A549 (cell line): Measurements from ENCODE around the gene MOCS1. TPM values are rescaled to one million over a fixed set of nuclear protein-coding genes. Genes with fewer than 3 reads are reported as not detected.

Experiments used
- ATAC-seq, 2 experiments: fragments of 200-7000 bp in 1 of 2; fragments of >200 bp in 1 of 2; cut with Nextera tagmentation in 1 of 2; cut with Tn5 transposase in 1 of 2; 3 replicates each; pipeline versions ENCODE4 v1.8.0 to v1.9.1; 2018 to 2020; ENCODE audit warnings: mild to moderate bottlenecking in 1 of 2, moderate library complexity in 1 of 2
- CTCF ChIA-PET: fragments of 300-600 bp; sonication (Branson Sonifier 250); formaldehyde crosslinking; extraction: SDS; loops from one replicate; lab custom pipeline; 2021; ENCODE audit warnings: antibody characterized with exemption, inconsistent platforms; lab: Yijun Ruan, JAX
- POLR2A ChIA-PET: fragments of 350-600 bp; formaldehyde crosslinking; extraction: SDS; loops from one replicate; lab custom pipeline; 2021; ENCODE audit warnings: antibody characterized with exemption, inconsistent platforms; lab: Yijun Ruan, JAX
- DNase-seq, 2 experiments: peaks; one replicate each; pipeline versions ENCODE4 v3.0.0 to v3.0.0-alpha.2; 2011 to 2016; ENCODE audit warnings: low read depth in 1 of 2, low spot score in 1 of 2
- FAIRE-seq: peaks from 2 replicates; lab custom pipeline; 2011; peaks lifted over from hg19 to GRCh38; lab: Jason Lieb, UNC
- H3K27ac ChIP-seq, 2 experiments: fragments of >200 bp; sonication (Bioruptor Twin); formaldehyde crosslinking; 3 replicates each; pipeline ENCODE4 v1.5.1; 2016 to 2017
- H3K4me1 ChIP-seq: fragments of >200 bp; sonication (Bioruptor Twin); formaldehyde crosslinking; 3 replicates; pipeline ENCODE4 v1.6.1; 2016
- H3K4me2 ChIP-seq: fragments of >200 bp; sonication (Bioruptor Twin); formaldehyde crosslinking; 3 replicates; pipeline ENCODE4 v1.6.1; 2016
- H3K4me3 ChIP-seq: fragments of >200 bp; sonication (Bioruptor Twin); formaldehyde crosslinking; 3 replicates; pipeline ENCODE4 v1.5.1; 2016
- H3K9me3 ChIP-seq: fragments of >200 bp; sonication (Bioruptor Twin); formaldehyde crosslinking; 3 replicates; pipeline ENCODE4 v1.6.1; 2016
- BHLHE40 ChIP-seq: IDR thresholded peaks from 2 replicates; pipeline ENCODE4 v1.6.1; 2012; ENCODE audit warnings: low read depth, low read length, inconsistent platforms
- CEBPB ChIP-seq, 2 experiments: fragments of >200 bp in 1 of 2; sonication (Bioruptor Twin) in 1 of 2; formaldehyde crosslinking in 1 of 2; IDR thresholded peaks; 2 replicates each; pipeline ENCODE4 v1.6.1; 2012 to 2016
- CHD4 ChIP-seq: fragments of 200-600 bp; sonication (generic); IDR thresholded peaks from 2 replicates; pipeline ENCODE4 v1.6.1; 2016; ENCODE audit warnings: antibody characterized with exemption, mild to moderate bottlenecking, borderline replicate concordance
- CTCF ChIP-seq: fragments of >200 bp; sonication (Bioruptor Twin); formaldehyde crosslinking; IDR thresholded peaks from 3 replicates; pipeline ENCODE4 v1.5.1; 2016
- ESRRA ChIP-seq: fragments of 150-350 bp; IDR thresholded peaks from 2 replicates; pipeline ENCODE4 v1.6.1; 2014; ENCODE audit warnings: mild to moderate bottlenecking, low read length, borderline replicate concordance
- FOSL2 ChIP-seq, 2 experiments: fragments of 450-650 bp in 1 of 2; fragments of >200 bp in 1 of 2; sonication (Bioruptor Twin) in 1 of 2; formaldehyde crosslinking; IDR thresholded peaks; 2 replicates each; pipeline versions ENCODE4 v1.5.0 to v1.6.1; 2016 to 2020; ENCODE audit warnings: mild to moderate bottlenecking in 1 of 2, moderate library complexity in 1 of 2
- HDAC2 ChIP-seq: fragments of 200-600 bp; sonication (generic); IDR thresholded peaks from 2 replicates; pipeline ENCODE4 v1.6.1; 2016
- HOXA7 ChIP-seq: fragments of 250-450 bp; sonication (Bioruptor Pico); IDR thresholded peaks from 2 replicates; pipeline ENCODE4 v1.5.0; 2020; ENCODE audit warnings: mild to moderate bottlenecking, moderate library complexity
- HOXB13 ChIP-seq: fragments of 250-450 bp; sonication (Bioruptor Pico); IDR thresholded peaks from 2 replicates; pipeline ENCODE4 v1.5.0; 2020; ENCODE audit warnings: low read depth, mild to moderate bottlenecking, moderate library complexity
- JUN ChIP-seq, 2 experiments: fragments of >200 bp; sonication (Bioruptor Twin); formaldehyde crosslinking; IDR thresholded peaks; 2 replicates in 1 of 2; 3 replicates in 1 of 2; pipeline ENCODE4 v1.6.1; 2016 to 2017
- JUNB ChIP-seq: fragments of >200 bp; sonication (Bioruptor Twin); formaldehyde crosslinking; IDR thresholded peaks from 2 replicates; pipeline ENCODE4 v1.6.1; 2016
- KDM5A ChIP-seq: fragments of 200-600 bp; sonication (generic); IDR thresholded peaks from 2 replicates; pipeline ENCODE4 v1.6.1; 2016; ENCODE audit warnings: antibody characterized with exemption, mild to moderate bottlenecking
- MAX ChIP-seq: IDR thresholded peaks from 2 replicates; pipeline ENCODE4 v1.6.1; 2012
- MAZ ChIP-seq: fragments of 150-350 bp; IDR thresholded peaks from 2 replicates; pipeline ENCODE4 v1.6.1; 2014; ENCODE audit warnings: antibody characterized with exemption, low read depth, low read length, borderline replicate concordance
- NPAS2 ChIP-seq: fragments of 250-450 bp; sonication (Bioruptor Pico); IDR thresholded peaks from 2 replicates; pipeline ENCODE4 v1.8.0; 2022; ENCODE audit warnings: mild to moderate bottlenecking, moderate library complexity, borderline replicate concordance
- POLR2A ChIP-seq: IDR thresholded peaks from 2 replicates; pipeline ENCODE4 v1.6.1; 2012; ENCODE audit warnings: mild to moderate bottlenecking, low read length
- RCOR1 ChIP-seq: fragments of 150-350 bp; IDR thresholded peaks from 2 replicates; pipeline ENCODE4 v1.6.1; 2014; ENCODE audit warnings: antibody characterized with exemption, low read length, low read depth
- REST ChIP-seq: fragments of 200-600 bp; sonication (generic); IDR thresholded peaks from 2 replicates; pipeline ENCODE4 v1.6.1; 2016; ENCODE audit warnings: antibody characterized with exemption, mild to moderate bottlenecking, moderate library complexity
- RNF2 ChIP-seq: fragments of 200-600 bp; sonication (generic); IDR thresholded peaks from 2 replicates; pipeline ENCODE4 v1.6.1; 2016; ENCODE audit warnings: low read depth, mild to moderate bottlenecking, antibody characterized with exemption, moderate library complexity, borderline replicate concordance
- TP53 ChIP-seq: fragments of 250-450 bp; sonication (Bioruptor Pico); IDR thresholded peaks from 2 replicates; pipeline ENCODE4 v1.5.0; 2021; ENCODE audit warnings: mild to moderate bottlenecking, moderate library complexity
- USF2 ChIP-seq: fragments of 450-650 bp; IDR thresholded peaks from 2 replicates; pipeline ENCODE4 v1.6.1; 2014; ENCODE audit warnings: antibody characterized with exemption
- ZFP36 ChIP-seq: fragments of 450-650 bp; IDR thresholded peaks from 2 replicates; pipeline ENCODE4 v1.6.1; 2014; ENCODE audit warnings: borderline replicate concordance; ENCODE audit not compliant: partially characterized antibody
- ZNF302 ChIP-seq: fragments of 250-450 bp; sonication (Bioruptor Pico); IDR thresholded peaks from 2 replicates; pipeline ENCODE4 v1.9.0; 2021; ENCODE audit warnings: inconsistent platforms, mild to moderate bottlenecking, moderate library complexity
- ZSCAN20 ChIP-seq: fragments of 250-450 bp; sonication (Bioruptor Pico); IDR thresholded peaks from 2 replicates; pipeline ENCODE4 v1.8.0; 2022; ENCODE audit warnings: mild to moderate bottlenecking, moderate library complexity
- WGBS: methylation state at CpG from one replicate; pipeline ENCODE4 v1.1.6; 2017; ENCODE audit errors: missing lambda C conversion rate; 5-methylcytosine and 5-hydroxymethylcytosine counted together
- polyA minus RNA-seq: library from RNA; depleted of rRNA, polyadenylated mRNA; stranded (reverse); fragments of >200 nt; gene quantifications from 2 replicates; pipeline ENCODE4 v1.2.3, GENCODE V29; 2011; rRNA and poly(A)+ RNA removed
- polyA plus RNA-seq, 4 experiments: library from polyadenylated mRNA; depleted of rRNA in 3 of 4; stranded (reverse); fragments of >200 nt; fragmentation: RNase III in 1 of 4; extraction: RNeasy Plus Mini Kit Qiagen cat#74134 plus additional on column Dnase treatment in 1 of 4; gene quantifications; 2 replicates in 3 of 4; 3 replicates in 1 of 4; pipeline ENCODE4 v1.2.3, GENCODE V29; 2011 to 2017

The MOCS1 gene
- 0.68 and 0.94 TPM in 2 replicates for polyA plus RNA-seq (2011; rRNA removed)
- polyA plus RNA-seq (2012; cell fraction: cytosol; rRNA removed): 0.83 and 1.3 TPM in 2 replicates
- polyA plus RNA-seq (2012; cell fraction: nucleus; rRNA removed): 1.2 TPM in 2 replicates
- 1.4 to 2.2 TPM (median 1.8 TPM) in 3 replicates for polyA plus RNA-seq (2017; fragmentation: RNase III; extraction: RNeasy Plus Mini Kit Qiagen cat#74134 plus additional on column Dnase treatment)
- 2.0 and 2.8 TPM in 2 replicates for polyA minus RNA-seq

GRCh38 chr6:39934131-39934757, at the start of gene MOCS1:
MOCS1 (minus strand) TSS chr6:39934462; CDS start chr6:39934417, 45 bp downstream.
- peak within 1 kb of the TSS; percentile 79 for H3K4me3 ChIP-seq
- H3K4me1 ChIP-seq: no peaks in the 10 kb centered on the region
- no peaks in the 10 kb centered on the region for H3K9me3 ChIP-seq
- CTCF ChIA-PET: no interaction called here
- H3K4me2 ChIP-seq: peak within 1 kb of the TSS; percentile 91
- DNase-seq (peak; percentile 28 to 42), FAIRE-seq (no peak), ATAC-seq (peak; percentile 88 to 99)
- TF ChIP-seq KDM5A (no peak), POLR2A (0 out of 2 replicates have a peak, but pooled peaks have one; percentile 10)
- WGBS: 0% methylated on average over 4 of the region's 46 CpGs
- POLR2A ChIA-PET: no interaction called here
- H3K27ac ChIP-seq: peak within 1 kb of the TSS; percentile 66 to 89

GRCh38 chr6:39984051-39984450, 49.8 kb upstream of the MOCS1 start:
- FAIRE-seq: no peak
- H3K4me3 ChIP-seq: no peak overlapping the region
- no peak overlapping the region for H3K4me2 ChIP-seq
- DNase-seq: no peak
- no peaks in the 10 kb centered on the region for H3K4me1 ChIP-seq
- TF ChIP-seq BHLHE40: no peak
- no peak for TF ChIP-seq CTCF
- TF ChIP-seq ZFP36: no peak
- TF ChIP-seq RCOR1: no peak
- no peak for TF ChIP-seq JUNB
- TF ChIP-seq REST: no peak
- TF ChIP-seq CEBPB (IDR thresholded peaks at IDR 0.05): no peak
- TF ChIP-seq HOXA7 (CRISPR knock-in tag): no peak
- no peak for TF ChIP-seq NPAS2 (CRISPR knock-in tag)
- TF ChIP-seq CHD4: no peak
- no peak for TF ChIP-seq MAZ
- no peak for TF ChIP-seq RNF2
- TF ChIP-seq USF2: no peak
- no peaks in the 10 kb centered on the region for H3K9me3 ChIP-seq
- POLR2A ChIA-PET: no interaction called here
- H3K27ac ChIP-seq: no peak overlapping the region
- CTCF ChIA-PET: no interaction called here
- ATAC-seq: no peak

GRCh38 chr6:39983193-39983592, 48.9 kb upstream of the MOCS1 start:
- Histone ChIP-seq H3K27ac (no peak overlapping the region), H3K4me2 (no peak overlapping the region), H3K4me1 (no peaks in the 10 kb centered on the region), H3K4me3 (no peak overlapping the region), H3K9me3 (no peaks in the 10 kb centered on the region)
- ChIA-PET POLR2A (no interaction called here), CTCF (no interaction called here)
- ATAC-seq (no peak), DNase-seq (no peak), FAIRE-seq (no peak)
- TF ChIP-seq TP53 (CRISPR knock-in tag): no peak
- no peak for TF ChIP-seq NPAS2 (CRISPR knock-in tag)
- TF ChIP-seq HDAC2: no peak
- no peak for TF ChIP-seq CEBPB (IDR thresholded peaks at IDR 0.05)
- no peak for TF ChIP-seq BHLHE40
- TF ChIP-seq ZNF302 (CRISPR knock-in tag): no peak
- TF ChIP-seq MAX: no peak
- no peak for TF ChIP-seq MAZ
- no peak for TF ChIP-seq CTCF
- TF ChIP-seq FOSL2 (IDR thresholded peaks at IDR 0.05): no peak
- no peak for TF ChIP-seq FOSL2 (CRISPR knock-in tag; IDR thresholded peaks at IDR 0.05)
- no peak for TF ChIP-seq ESRRA
- TF ChIP-seq HOXB13 (CRISPR knock-in tag): no peak
- TF ChIP-seq ZSCAN20 (CRISPR knock-in tag): no peak
- TF ChIP-seq JUN (IDR thresholded peaks at IDR 0.05): no peak
